H9 (cell line): ENCODE results near the gene TBC1D9. TPM values are rescaled to one million over a fixed set of nuclear protein-coding genes. Genes with fewer than 3 reads are reported as not detected.

Experiments used
- DNase-seq: peaks from one replicate; pipeline ENCODE4 v3.0.0-alpha.2; 2017
- H2AFZ ChIP-seq: one replicate; pipeline ENCODE4 v1.6.1; 2013; ENCODE audit warnings: mild to moderate bottlenecking, low read length, control low read depth, moderate library complexity
- H2AK5ac ChIP-seq: 2 replicates; pipeline ENCODE4 v1.6.1; 2013; ENCODE audit warnings: low read length, control low read depth, mixed read lengths; ENCODE audit not compliant: insufficient read length
- H2BK120ac ChIP-seq: one replicate; pipeline ENCODE4 v1.6.1; 2013; ENCODE audit warnings: low read depth, mild to moderate bottlenecking, low read length, control low read depth, inconsistent platforms; ENCODE audit not compliant: poor library complexity, severe bottlenecking
- H2BK12ac ChIP-seq: 2 replicates; pipeline ENCODE4 v1.6.1; 2013; ENCODE audit warnings: low read length, control low read depth, mixed read lengths, low read depth; ENCODE audit not compliant: insufficient read length
- H2BK15ac ChIP-seq: 2 replicates; pipeline ENCODE4 v1.6.1; 2013; ENCODE audit warnings: low read depth, low read length, control low read depth
- H2BK20ac ChIP-seq: one replicate; pipeline ENCODE4 v1.6.1; 2013; ENCODE audit warnings: low read depth, mild to moderate bottlenecking, low read length, control low read depth, inconsistent platforms; ENCODE audit not compliant: poor library complexity, severe bottlenecking
- H2BK5ac ChIP-seq: 2 replicates; pipeline ENCODE4 v1.6.1; 2013; ENCODE audit warnings: low read length, control low read depth, mixed read lengths; ENCODE audit not compliant: insufficient read length
- H3K14ac ChIP-seq: 2 replicates; pipeline ENCODE4 v1.6.1; 2013; ENCODE audit warnings: low read length, control low read depth; ENCODE audit not compliant: insufficient read depth
- H3K18ac ChIP-seq: 2 replicates; pipeline ENCODE4 v1.6.1; 2013; ENCODE audit warnings: low read depth, mild to moderate bottlenecking, mixed read lengths, low read length, control low read depth; ENCODE audit not compliant: insufficient read length
- H3K23ac ChIP-seq: 2 replicates; pipeline ENCODE4 v1.6.1; 2013; ENCODE audit warnings: low read length, control low read depth, mixed read lengths, low read depth; ENCODE audit not compliant: insufficient read length
- H3K23me2 ChIP-seq: 2 replicates; pipeline ENCODE4 v1.6.1; 2013; ENCODE audit warnings: low read depth, mild to moderate bottlenecking, mixed read lengths, low read length, control low read depth; ENCODE audit not compliant: insufficient read length, poor library complexity, severe bottlenecking
- H3K27ac ChIP-seq: 2 replicates; pipeline ENCODE4 v1.5.1; 2013; ENCODE audit warnings: low read length, control low read depth, mixed read lengths, low read depth; ENCODE audit not compliant: insufficient read length
- H3K27me3 ChIP-seq: 2 replicates; pipeline ENCODE4 v1.6.1; 2013; ENCODE audit warnings: low read length, control low read depth, inconsistent platforms; ENCODE audit not compliant: insufficient read depth
- H3K4ac ChIP-seq: 2 replicates; pipeline ENCODE4 v1.6.1; 2013; ENCODE audit warnings: low read depth, mild to moderate bottlenecking, control low read depth, inconsistent platforms, low read length, moderate library complexity
- H3K4me1 ChIP-seq: 2 replicates; pipeline ENCODE4 v1.6.1; 2013; ENCODE audit warnings: low read length, control low read depth, inconsistent platforms; ENCODE audit not compliant: insufficient read depth
- H3K4me2 ChIP-seq: 2 replicates; pipeline ENCODE4 v1.6.1; 2013; ENCODE audit warnings: low read length, control low read depth, mixed read lengths; ENCODE audit not compliant: insufficient read length, insufficient read depth
- H3K56ac ChIP-seq: 2 replicates; pipeline ENCODE4 v1.6.1; 2013; ENCODE audit warnings: low read depth, mild to moderate bottlenecking, mixed read lengths, low read length, control low read depth; ENCODE audit not compliant: insufficient read length
- H3K79me1 ChIP-seq: 2 replicates; pipeline ENCODE4 v1.6.1; 2013; ENCODE audit warnings: low read depth, mild to moderate bottlenecking, moderate library complexity, low read length, control low read depth, inconsistent platforms; ENCODE audit not compliant: insufficient read depth, poor library complexity, severe bottlenecking
- H3K79me2 ChIP-seq: 2 replicates; pipeline ENCODE4 v1.6.1; 2013; ENCODE audit warnings: low read length, control low read depth, inconsistent platforms; ENCODE audit not compliant: insufficient read depth
- H3K9ac ChIP-seq: 2 replicates; pipeline ENCODE4 v1.6.1; 2013; ENCODE audit warnings: low read length, control low read depth, mixed read lengths; ENCODE audit not compliant: insufficient read length; ENCODE audit errors: extremely low read depth
- H3K9me3 ChIP-seq: one replicate; pipeline ENCODE4 v1.6.1; 2013; ENCODE audit warnings: low read depth, low read length, inconsistent platforms; ENCODE audit not compliant: control insufficient read depth
- H3T11ph ChIP-seq: one replicate; pipeline ENCODE4 v1.6.1; 2013; ENCODE audit warnings: mild to moderate bottlenecking, low read length, control low read depth, inconsistent platforms
- H4K20me1 ChIP-seq: one replicate; pipeline ENCODE4 v1.6.1; 2013; ENCODE audit not compliant: control insufficient read depth, insufficient read length, insufficient read depth
- H4K5ac ChIP-seq: 2 replicates; pipeline ENCODE4 v1.6.1; 2013; ENCODE audit warnings: low read depth, mild to moderate bottlenecking, mixed read lengths, low read length, control low read depth; ENCODE audit not compliant: insufficient read length
- H4K8ac ChIP-seq: replicated peaks from 2 replicates; pipeline ENCODE4 v1.6.1; 2013; ENCODE audit warnings: low read length, control low read depth, mixed read lengths, low read depth; ENCODE audit not compliant: insufficient read length
- H4K91ac ChIP-seq: 2 replicates; pipeline ENCODE4 v1.6.1; 2013; ENCODE audit warnings: low read depth, mild to moderate bottlenecking, moderate library complexity, mixed read lengths, low read length, control low read depth; ENCODE audit not compliant: insufficient read length
- H3K27ac Mint-ChIP-seq, 3 experiments: 2 replicates in 2 of 3; 3 replicates in 1 of 3; pipeline ENCODE4 v1.8.0; 2020 to 2021; ENCODE audit warnings: mixed read lengths in 3 of 3, mild to moderate bottlenecking in 1 of 3, moderate library complexity in 1 of 3
- H3K27me3 Mint-ChIP-seq: 2 replicates; pipeline ENCODE4 v1.8.0; 2021; ENCODE audit warnings: low read depth, mild to moderate bottlenecking, moderate library complexity, mixed read lengths
- H3K36me3 Mint-ChIP-seq, 3 experiments: 2 replicates in 2 of 3; 3 replicates in 1 of 3; pipeline ENCODE4 v1.8.0; 2020 to 2021; ENCODE audit warnings: low read depth in 3 of 3, mixed read lengths in 3 of 3; ENCODE audit not compliant: insufficient read depth in 1 of 3
- H3K4me1 Mint-ChIP-seq, 2 experiments: 2 replicates each; pipeline ENCODE4 v1.8.0; 2020; ENCODE audit warnings: mixed read lengths in 2 of 2
- H3K4me3 Mint-ChIP-seq, 2 experiments: 2 replicates in 1 of 2; 3 replicates in 1 of 2; pipeline ENCODE4 v1.8.0; 2020 to 2021; ENCODE audit warnings: mild to moderate bottlenecking in 2 of 2, mixed read lengths in 2 of 2, moderate library complexity in 1 of 2
- H3K9me3 Mint-ChIP-seq, 2 experiments: 2 replicates in 1 of 2; 3 replicates in 1 of 2; pipeline ENCODE4 v1.8.0; 2020; ENCODE audit warnings: mild to moderate bottlenecking in 2 of 2, mixed read lengths in 2 of 2, moderate library complexity in 1 of 2
- WGBS: extraction: QIAGEN DNeasy Blood & Tissue Kit; methylation state at CpG from one replicate; pipeline ENCODE4 v1.1.7; 2013; ENCODE audit warnings: missing lambda C conversion rate, low lambda C conversion rate, mixed read lengths; ENCODE audit not compliant: insufficient read length; ENCODE audit errors: extremely low coverage; 5-methylcytosine and 5-hydroxymethylcytosine counted together
- total RNA-seq: library from RNA; stranded (reverse); gene quantifications from 2 replicates; pipeline ENCODE4 v1.2.1, GENCODE V29; 2021
- TF ChIP-seq, protein P1 (sequence below): fragments of 200-600 bp; sonication (generic); conservative IDR thresholded peaks from 3 replicates; pipeline ENCODE4 v1.8.0; 2021; ENCODE audit warnings: antibody characterized with exemption, mild to moderate bottlenecking

Gene TBC1D9
- total RNA-seq, 1 experiment from 2014 or later: 0.63 TPM

DNA sequence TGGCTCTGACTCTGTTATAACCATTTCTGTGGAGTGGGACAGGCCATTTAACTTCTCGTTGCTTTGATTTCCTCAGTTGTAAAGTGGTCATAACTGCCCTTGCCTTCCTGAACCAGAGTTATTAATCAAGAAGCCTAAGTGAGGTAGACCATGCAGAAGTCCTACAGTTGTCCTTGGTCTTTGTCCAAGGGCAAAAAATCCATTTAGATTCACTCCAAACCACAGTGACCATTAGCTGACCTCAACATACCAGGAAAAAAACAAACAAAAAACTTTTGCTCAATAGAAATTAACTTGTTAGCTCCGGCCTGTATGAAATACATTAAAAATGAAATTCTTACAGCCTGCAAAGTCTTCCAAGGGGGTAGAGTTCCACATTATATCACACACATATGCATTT lies 52.7 kb downstream of the TBC1D9 start:
- H2BK5ac ChIP-seq: no peak overlapping the region
- no peak overlapping the region for H4K91ac ChIP-seq
- Mint-ChIP-seq H3K36me3 (no peaks in the 10 kb centered on the region; a peak in 1 of 7 replicates), H3K27ac (no peak overlapping the region), H3K27me3 (peaks cover 2% of the 10 kb centered on the region; the same call in 1 of the 2 replicates), H3K4me1 (peaks cover 9 to 18% of the 10 kb centered on the region in 2 experiments), H3K9me3 (no peaks in the 10 kb centered on the region; a peak in 1 of 5 replicates), H3K4me3 (no peak overlapping the region)
- H3K9me3 ChIP-seq: no peaks in the 10 kb centered on the region
- no peak overlapping the region for H3K18ac ChIP-seq
- WGBS: no CpG with 5 or more reads among the region's 2 CpGs
- H4K5ac ChIP-seq: no peak overlapping the region
- H3K4me1 ChIP-seq: no peaks in the 10 kb centered on the region
- H2AK5ac ChIP-seq: no peak overlapping the region
- H4K8ac ChIP-seq: no peak overlapping the region
- no peak overlapping the region for H3K56ac ChIP-seq
- H2BK120ac ChIP-seq: no peak overlapping the region
- no peak overlapping the region for H3K23ac ChIP-seq
- no peak overlapping the region for H3K27ac ChIP-seq
- no peak overlapping the region for H3K14ac ChIP-seq
- H4K20me1 ChIP-seq: no peaks in the 10 kb centered on the region
- TF ChIP-seq, protein P1, sequence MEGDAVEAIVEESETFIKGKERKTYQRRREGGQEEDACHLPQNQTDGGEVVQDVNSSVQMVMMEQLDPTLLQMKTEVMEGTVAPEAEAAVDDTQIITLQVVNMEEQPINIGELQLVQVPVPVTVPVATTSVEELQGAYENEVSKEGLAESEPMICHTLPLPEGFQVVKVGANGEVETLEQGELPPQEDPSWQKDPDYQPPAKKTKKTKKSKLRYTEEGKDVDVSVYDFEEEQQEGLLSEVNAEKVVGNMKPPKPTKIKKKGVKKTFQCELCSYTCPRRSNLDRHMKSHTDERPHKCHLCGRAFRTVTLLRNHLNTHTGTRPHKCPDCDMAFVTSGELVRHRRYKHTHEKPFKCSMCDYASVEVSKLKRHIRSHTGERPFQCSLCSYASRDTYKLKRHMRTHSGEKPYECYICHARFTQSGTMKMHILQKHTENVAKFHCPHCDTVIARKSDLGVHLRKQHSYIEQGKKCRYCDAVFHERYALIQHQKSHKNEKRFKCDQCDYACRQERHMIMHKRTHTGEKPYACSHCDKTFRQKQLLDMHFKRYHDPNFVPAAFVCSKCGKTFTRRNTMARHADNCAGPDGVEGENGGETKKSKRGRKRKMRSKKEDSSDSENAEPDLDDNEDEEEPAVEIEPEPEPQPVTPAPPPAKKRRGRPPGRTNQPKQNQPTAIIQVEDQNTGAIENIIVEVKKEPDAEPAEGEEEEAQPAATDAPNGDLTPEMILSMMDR: no peak
- H3K23me2 ChIP-seq: no peaks in the 10 kb centered on the region
- no peaks in the 10 kb centered on the region for H3K79me2 ChIP-seq
- H3K27me3 ChIP-seq: no peaks in the 10 kb centered on the region
- H3K4me2 ChIP-seq: no peak overlapping the region
- no peak overlapping the region for H2BK20ac ChIP-seq
- no peak overlapping the region for H3T11ph ChIP-seq
- H3K4ac ChIP-seq: no peak overlapping the region
- no peaks in the 10 kb centered on the region for H3K79me1 ChIP-seq
- H2BK12ac ChIP-seq: no peak overlapping the region
- H2BK15ac ChIP-seq: no peak overlapping the region
- no peak for DNase-seq
- no peak overlapping the region for H2AFZ ChIP-seq
- no peak overlapping the region for H3K9ac ChIP-seq
